DOHH2 (cell line): ENCODE measurements around the gene NQO2.
"Not testable (repeated sequence)": the region's sequence is repeated elsewhere in the genome, so short reads cannot be mapped to it uniquely, and the experiment has no call there.

Experiments
- H3F3A ChIP-seq: fragments of 200-600 bp; sonication (generic), shearing (Covaris generic); 2 replicates; pipeline ENCODE4 v1.6.0; 2016; ENCODE audit warnings: antibody characterized with exemption, mild to moderate bottlenecking; ENCODE audit not compliant: control insufficient read depth, insufficient read depth
- H3K27ac ChIP-seq: fragments of 200-600 bp; sonication (generic); 2 replicates; pipeline ENCODE4 v1.5.1; 2014; ENCODE audit warnings: low read depth, mild to moderate bottlenecking, low read length, moderate library complexity
- H3K27me3 ChIP-seq: fragments of 200-600 bp; sonication (generic); 2 replicates; pipeline ENCODE4 v1.6.1; 2014; ENCODE audit warnings: mild to moderate bottlenecking, low read length, mixed read lengths; ENCODE audit not compliant: control insufficient read depth
- H3K36me3 ChIP-seq: fragments of 200-600 bp; sonication (generic); 2 replicates; pipeline ENCODE4 v1.6.1; 2014; ENCODE audit warnings: mild to moderate bottlenecking, low read length, moderate library complexity, mixed read lengths; ENCODE audit not compliant: control insufficient read depth
- H3K4me1 ChIP-seq: fragments of 200-600 bp; sonication (generic); 2 replicates; pipeline ENCODE4 v1.6.1; 2014; ENCODE audit warnings: mild to moderate bottlenecking, low read length, mixed read lengths; ENCODE audit not compliant: control insufficient read depth
- H3K4me2 ChIP-seq: fragments of 200-600 bp; sonication (generic); 2 replicates; pipeline ENCODE4 v1.6.0; 2014; ENCODE audit warnings: mild to moderate bottlenecking, low read length, moderate library complexity
- H3K4me3 ChIP-seq: fragments of 200-600 bp; sonication (generic); 2 replicates; pipeline ENCODE4 v1.5.1; 2014; ENCODE audit warnings: mild to moderate bottlenecking, low read length, mixed read lengths
- H3K79me2 ChIP-seq: fragments of 200-600 bp; sonication (generic); 2 replicates; pipeline ENCODE4 v1.6.1; 2014; ENCODE audit warnings: mild to moderate bottlenecking, low read length, mixed read lengths; ENCODE audit not compliant: control insufficient read depth
- H3K9me2 ChIP-seq: fragments of 200-600 bp; sonication (generic); replicated peaks from 2 replicates; pipeline ENCODE4 v1.6.1; 2014; ENCODE audit warnings: mild to moderate bottlenecking, low read length, mixed read lengths; ENCODE audit not compliant: control insufficient read depth
- H3K9me3 ChIP-seq: fragments of 200-600 bp; sonication (generic); 2 replicates; pipeline ENCODE4 v1.6.1; 2014; ENCODE audit warnings: antibody characterized with exemption, low read length, mixed read lengths; ENCODE audit not compliant: control insufficient read depth, insufficient read depth
- H4K20me1 ChIP-seq: fragments of 200-600 bp; sonication (generic); 2 replicates; pipeline ENCODE4 v1.6.0; 2014; ENCODE audit warnings: low read depth, mild to moderate bottlenecking, antibody characterized with exemption, low read length, moderate library complexity; ENCODE audit not compliant: control insufficient read depth, insufficient read depth
- CTCF ChIP-seq: fragments of 200-600 bp; sonication (generic); IDR thresholded peaks from one replicate; pipeline ENCODE4 v1.5.1; 2014; ENCODE audit warnings: antibody characterized with exemption, mild to moderate bottlenecking, low read depth, low read length; ENCODE audit not compliant: poor library complexity, severe bottlenecking
- EZH2phosphoT487 ChIP-seq: fragments of 200-600 bp; sonication (generic); IDR thresholded peaks from 2 replicates; pipeline ENCODE4 v1.6.1; 2017; ENCODE audit warnings: borderline replicate concordance, mild to moderate bottlenecking, antibody characterized with exemption, low read length, moderate library complexity, mixed read lengths

The NQO2 gene

GRCh38 chr6:3045777-3046176 lies 46.1 kb downstream of the NQO2 start:
- TF ChIP-seq CTCF (no peak), EZH2phosphoT487 (no peak)
- Histone ChIP-seq H3K27ac (no peak overlapping the region), H3K27me3 (no peaks in the 10 kb centered on the region), H3K9me3 (no peaks in the 10 kb centered on the region), H3K79me2 (no peaks in the 10 kb centered on the region), H3K4me3 (no peak overlapping the region), H3K36me3 (no peaks in the 10 kb centered on the region), H3F3A (0 out of 2 replicates have a peak, but pooled peaks cover 2% of the 10 kb centered on the region), H4K20me1 (no peaks in the 10 kb centered on the region), H3K9me2 (no peaks in the 10 kb centered on the region), H3K4me2 (peak overlapping the region; percentile 33), H3K4me1 (peaks cover 12% of the 10 kb centered on the region)

- no peaks in the 10 kb centered on the region for H3K9me2 ChIP-seq
- no peaks in the 10 kb centered on the region for H3K27me3 ChIP-seq
- no peaks in the 10 kb centered on the region for H3K79me2 ChIP-seq
- peaks cover 12% of the 10 kb centered on the region for H3K4me1 ChIP-seq
- no peaks in the 10 kb centered on the region for H4K20me1 ChIP-seq
- no peaks in the 10 kb centered on the region for H3K9me3 ChIP-seq
- H3K4me2 ChIP-seq, result no peak overlapping the region
- H3F3A ChIP-seq, result 0 out of 2 replicates have a peak, but pooled peaks cover 2% of the 10 kb centered on the region
- no peak overlapping the region for H3K4me3 ChIP-seq
- H3K27ac ChIP-seq, result no peak overlapping the region
- no peak for TF ChIP-seq EZH2phosphoT487
- no peak for TF ChIP-seq CTCF
- H3K36me3 ChIP-seq, result no peaks in the 10 kb centered on the region
These were observed 46.6 kb downstream of the NQO2 start for GRCh38 chr6:3046295-3046694.

- not testable (repeated sequence) for H3F3A ChIP-seq, H3K4me2 ChIP-seq, H3K9me3 ChIP-seq, H3K27me3 ChIP-seq, H3K4me3 ChIP-seq, H3K79me2 ChIP-seq, H4K20me1 ChIP-seq, H3K27ac ChIP-seq, H3K36me3 ChIP-seq, H3K9me2 ChIP-seq
- H3K4me1 ChIP-seq, result peaks cover 14% of the 10 kb centered on the region
These were observed 48.3 kb downstream of the NQO2 start for GRCh38 chr6:3048009-3048408.

GRCh38 chr6:3052481-3053230 lies 53.0 kb downstream of the NQO2 start:
- TF ChIP-seq EZH2phosphoT487 (no peak), CTCF (no peak)
- H3K9me3 ChIP-seq, result no peaks in the 10 kb centered on the region
- no peaks in the 10 kb centered on the region for H3K36me3 ChIP-seq
- H3K79me2 ChIP-seq, result no peaks in the 10 kb centered on the region
- no peaks in the 10 kb centered on the region for H3K9me2 ChIP-seq
- H3K27me3 ChIP-seq, result no peaks in the 10 kb centered on the region
- H4K20me1 ChIP-seq, result no peaks in the 10 kb centered on the region
- no peak overlapping the region for H3K27ac ChIP-seq
- H3K4me1 ChIP-seq, result peaks cover 29% of the 10 kb centered on the region
- H3K4me3 ChIP-seq, result peak overlapping the region; percentile 72
- H3K4me2 ChIP-seq, result peak overlapping the region; percentile 76
- peaks cover 4% of the 10 kb centered on the region; the same call in 1 of the 2 replicates for H3F3A ChIP-seq
